Measurements from ENCODE around the gene PSMB8. TPM values are rescaled to one million over a fixed set of nuclear protein-coding genes. Genes with fewer than 3 reads are reported as not detected.
A peak's percentile ranks its signal among the peaks of the same experiment; 100 is the strongest.

PSMB8 gene
- total and polyA plus RNA-seq, 7 donors: 7.0 to 19.2 (median 10.3) TPM

DNA sequence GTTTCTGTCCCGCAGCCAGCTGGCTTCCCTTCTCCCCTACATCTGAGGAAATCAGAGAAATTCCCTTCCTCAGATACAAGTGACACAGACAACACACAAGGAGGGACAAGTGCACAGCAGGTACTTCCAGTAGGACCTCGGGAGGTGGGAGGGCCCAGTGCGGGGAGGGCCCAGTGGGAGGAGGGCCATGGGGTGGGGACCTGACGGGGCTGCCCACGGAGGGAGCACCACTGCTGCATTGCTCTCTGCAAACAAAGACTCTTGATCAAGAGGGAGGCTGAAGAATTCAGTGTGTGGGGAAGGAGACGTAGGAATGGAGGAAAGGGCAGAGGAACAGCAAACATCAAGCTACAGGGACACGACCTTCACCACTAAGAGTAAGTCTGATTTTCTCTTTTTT is 14.4 kb downstream of the PSMB8 start:
- peaks cover 0 to 64% of the 10 kb centered on the region in 2 donors for H3K36me3 ChIP-seq (ENCODE audit: insufficient read depth in 1 of 2, low read depth in 1 of 2)
- DNase-seq (no peak), ATAC-seq (no peak)
- intact Hi-C loops (cut with DNase I): loop anchor here in 1 of 2 donors (5.0 kb wide), 1 partner anchor 38 kb away; no protein-coding TSS in a partner anchor
- no peak overlapping the region for H3K27ac ChIP-seq
- no peaks in the 10 kb centered on the region for H3K4me1 ChIP-seq
- no peaks in the 10 kb centered on the region for H3K9me3 ChIP-seq
- 71 to 83% (median 74%) methylated on average over 7 of the region's 7 CpGs for WGBS, 3 donors
- no peaks in the 10 kb centered on the region for H3K27me3 ChIP-seq (ENCODE audit: insufficient read depth in 3 of 3, low read length in 2 of 3)
- no peak overlapping the region for H3K4me3 ChIP-seq
- TF ChIP-seq, protein P1, sequence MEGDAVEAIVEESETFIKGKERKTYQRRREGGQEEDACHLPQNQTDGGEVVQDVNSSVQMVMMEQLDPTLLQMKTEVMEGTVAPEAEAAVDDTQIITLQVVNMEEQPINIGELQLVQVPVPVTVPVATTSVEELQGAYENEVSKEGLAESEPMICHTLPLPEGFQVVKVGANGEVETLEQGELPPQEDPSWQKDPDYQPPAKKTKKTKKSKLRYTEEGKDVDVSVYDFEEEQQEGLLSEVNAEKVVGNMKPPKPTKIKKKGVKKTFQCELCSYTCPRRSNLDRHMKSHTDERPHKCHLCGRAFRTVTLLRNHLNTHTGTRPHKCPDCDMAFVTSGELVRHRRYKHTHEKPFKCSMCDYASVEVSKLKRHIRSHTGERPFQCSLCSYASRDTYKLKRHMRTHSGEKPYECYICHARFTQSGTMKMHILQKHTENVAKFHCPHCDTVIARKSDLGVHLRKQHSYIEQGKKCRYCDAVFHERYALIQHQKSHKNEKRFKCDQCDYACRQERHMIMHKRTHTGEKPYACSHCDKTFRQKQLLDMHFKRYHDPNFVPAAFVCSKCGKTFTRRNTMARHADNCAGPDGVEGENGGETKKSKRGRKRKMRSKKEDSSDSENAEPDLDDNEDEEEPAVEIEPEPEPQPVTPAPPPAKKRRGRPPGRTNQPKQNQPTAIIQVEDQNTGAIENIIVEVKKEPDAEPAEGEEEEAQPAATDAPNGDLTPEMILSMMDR (IDR thresholded peaks at IDR 0.05): no peak

DNA sequence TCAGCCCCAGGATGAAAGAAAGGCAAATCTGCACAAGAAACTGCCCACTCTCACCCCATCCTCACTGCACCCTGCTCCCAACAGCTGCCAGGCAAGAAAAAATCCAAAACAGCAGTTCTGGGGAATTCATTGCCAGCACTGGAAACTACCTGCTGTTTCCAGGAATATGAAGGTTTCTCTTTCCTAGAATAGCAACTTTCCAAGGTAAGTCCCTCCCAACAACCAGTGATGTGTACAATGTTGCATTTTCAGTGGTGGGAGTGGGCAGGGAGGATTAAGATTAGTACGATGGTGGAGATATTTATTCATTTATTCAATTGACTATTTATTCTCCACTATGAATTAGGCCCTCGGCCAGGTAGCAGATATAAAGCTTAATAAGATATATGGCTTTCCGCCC is 16.8 kb downstream of the PSMB8 start:
- Histone ChIP-seq H3K36me3 (ENCODE audit: insufficient read depth in 1 of 2, low read depth in 1 of 2) (peaks cover 0 to 42% of the 10 kb centered on the region in 2 donors), H3K27ac (no peak overlapping the region), H3K4me1 (no peaks in the 10 kb centered on the region), H3K27me3 (ENCODE audit: insufficient read depth in 3 of 3, low read length in 2 of 3) (no peaks in the 10 kb centered on the region), H3K4me3 (no peak overlapping the region), H3K9me3 (no peaks in the 10 kb centered on the region)
- intact Hi-C loops (cut with DNase I): loop anchor here in 1 of 2 donors (5.0 kb wide), 1 partner anchor 40 kb away; no protein-coding TSS in a partner anchor
- no peak for ATAC-seq
- DNase-seq: no peak
- 71 to 77% (median 71%) methylated on average over 3 of the region's 3 CpGs for WGBS, 3 donors
- TF ChIP-seq, protein P1 (IDR thresholded peaks at IDR 0.05): no peak

DNA sequence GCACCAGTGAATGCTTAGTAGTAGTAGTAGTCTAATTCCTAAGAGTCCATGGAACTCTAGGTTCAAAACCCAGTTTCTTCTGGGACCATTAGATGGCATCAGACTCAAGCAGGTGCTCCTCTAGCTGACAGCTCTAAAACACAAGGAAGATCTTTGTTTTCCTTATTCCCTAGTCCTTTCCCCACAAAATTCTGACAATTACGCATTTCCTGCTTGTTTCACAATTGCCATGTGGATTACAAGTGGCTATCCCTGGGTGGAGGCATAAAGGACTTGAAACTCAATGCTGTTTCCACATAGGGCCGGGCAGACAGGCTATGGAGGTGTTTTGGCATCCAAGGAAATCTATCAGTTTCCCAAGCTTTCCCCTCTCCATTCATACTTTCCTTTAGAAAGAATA is 17.9 kb downstream of the PSMB8 start:
- peak in 2 of 4 donors; percentile 33 to 76 for ATAC-seq
- WGBS, 3 donors: 34 to 56% (median 42%) methylated on average over 2 of the region's 2 CpGs
- DNase-seq: no peak
- Histone ChIP-seq H3K4me1 (no peaks in the 10 kb centered on the region), H3K27ac (no peak overlapping the region), H3K4me3 (no peak overlapping the region), H3K27me3 (ENCODE audit: insufficient read depth in 3 of 3, low read length in 2 of 3) (no peaks in the 10 kb centered on the region), H3K36me3 (ENCODE audit: insufficient read depth in 1 of 2, low read depth in 1 of 2) (peaks cover 0 to 36% of the 10 kb centered on the region in 2 donors), H3K9me3 (no peaks in the 10 kb centered on the region)
- TF ChIP-seq, protein P1 (IDR thresholded peaks at IDR 0.05): peak; percentile 50
- intact Hi-C loops (cut with DNase I): loop anchor here in 1 of 2 donors (5.0 kb wide), 1 partner anchor 41 kb away; no protein-coding TSS in a partner anchor

DNA sequence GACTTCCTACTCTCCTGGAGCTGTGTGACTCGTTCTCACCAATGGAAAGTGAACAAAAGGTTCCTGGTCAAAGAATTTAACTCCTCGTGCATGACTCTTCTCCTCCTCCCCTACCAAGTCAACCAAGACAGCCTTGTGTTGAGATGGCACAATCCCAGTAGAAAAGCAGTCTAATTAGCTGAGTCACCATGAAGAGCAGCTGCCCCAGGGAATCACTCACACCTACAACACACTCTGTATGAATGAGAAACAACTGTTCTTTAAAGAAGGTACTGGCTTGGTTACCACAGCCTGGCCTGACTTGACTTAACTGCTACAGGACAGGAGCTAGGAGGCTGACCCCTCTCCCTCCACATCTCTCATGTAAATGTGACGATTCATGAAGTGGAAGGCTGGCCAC is 24.1 kb downstream of the PSMB8 start:
- no peak for DNase-seq
- Histone ChIP-seq H3K4me3 (no peak overlapping the region), H3K36me3 (ENCODE audit: insufficient read depth in 1 of 2, low read depth in 1 of 2) (no peaks in the 10 kb centered on the region), H3K27ac (no peak overlapping the region), H3K9me3 (no peaks in the 10 kb centered on the region), H3K4me1 (peaks cover 3% of the 10 kb centered on the region), H3K27me3 (ENCODE audit: insufficient read depth in 3 of 3, low read length in 2 of 3) (no peaks in the 10 kb centered on the region)
- WGBS, 3 donors: 43 to 59% (median 46%) methylated on average over 3 of the region's 3 CpGs
- ATAC-seq: peak; percentile 64 to 83 (median 80)
- TF ChIP-seq, protein P1 (IDR thresholded peaks at IDR 0.05): no peak
- intact Hi-C loops (cut with DNase I): no loop called here

DNA sequence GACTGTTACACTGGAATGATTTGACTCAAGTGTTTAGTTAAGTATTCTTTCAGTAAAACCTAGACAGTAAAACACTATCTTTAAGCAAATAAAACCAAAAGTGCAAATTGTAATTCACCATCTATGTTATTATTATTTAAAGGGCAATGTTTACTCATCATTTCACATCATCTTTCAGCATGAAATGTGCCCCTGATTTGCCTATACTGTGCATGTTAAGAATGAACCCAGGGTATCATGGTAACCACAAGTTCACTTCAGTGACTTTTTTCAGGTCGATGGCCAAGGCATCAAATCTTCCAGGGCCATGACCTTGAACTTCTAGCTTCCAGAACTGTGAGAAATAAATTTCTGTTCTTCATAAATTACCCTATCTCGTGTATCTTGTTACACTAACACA is 25.0 kb downstream of the PSMB8 start:
- Histone ChIP-seq H3K27me3 (ENCODE audit: insufficient read depth in 3 of 3, low read length in 2 of 3) (no peaks in the 10 kb centered on the region), H3K9me3 (no peaks in the 10 kb centered on the region), H3K36me3 (ENCODE audit: insufficient read depth in 1 of 2, low read depth in 1 of 2) (no peaks in the 10 kb centered on the region), H3K27ac (no peak overlapping the region), H3K4me3 (no peak overlapping the region), H3K4me1 (peaks cover 3% of the 10 kb centered on the region)
- ATAC-seq: no peak
- DNase-seq: no peak
- WGBS, 3 donors: 61 to 73% (median 71%) methylated on average over 2 of the region's 2 CpGs
- TF ChIP-seq, protein P1 (IDR thresholded peaks at IDR 0.05): no peak
- intact Hi-C loops (cut with DNase I): no loop called here

All from psoas muscle (tissue), 8 donors.